HEK293T (cell line): ENCODE data around the gene POLDIP2.

Experiments
- CTBP1 ChIP-seq: fragments of 450-650 bp; IDR thresholded peaks from 2 replicates; pipeline ENCODE4 v1.6.1; 2016; ENCODE audit warnings: borderline replicate concordance
- ELF4 ChIP-seq: fragments of 450-650 bp; IDR thresholded peaks from 2 replicates; pipeline ENCODE4 v1.6.1; 2017; ENCODE audit warnings: antibody characterized with exemption
- FOXA1 ChIP-seq: fragments of 450-650 bp; IDR thresholded peaks from 2 replicates; pipeline ENCODE4 v1.6.1; 2016; ENCODE audit warnings: mild to moderate bottlenecking
- FOXM1 ChIP-seq: fragments of 450-650 bp; IDR thresholded peaks from 2 replicates; pipeline ENCODE4 v1.6.1; 2017; ENCODE audit warnings: mild to moderate bottlenecking, borderline replicate concordance
- LEF1 ChIP-seq: fragments of 450-650 bp; IDR thresholded peaks from 2 replicates; pipeline ENCODE4 v1.6.1; 2017; ENCODE audit warnings: mild to moderate bottlenecking, borderline replicate concordance
- SUZ12 ChIP-seq: fragments of 450-650 bp; IDR thresholded peaks from 2 replicates; pipeline ENCODE4 v1.6.1; 2016; ENCODE audit warnings: mild to moderate bottlenecking

DNA sequence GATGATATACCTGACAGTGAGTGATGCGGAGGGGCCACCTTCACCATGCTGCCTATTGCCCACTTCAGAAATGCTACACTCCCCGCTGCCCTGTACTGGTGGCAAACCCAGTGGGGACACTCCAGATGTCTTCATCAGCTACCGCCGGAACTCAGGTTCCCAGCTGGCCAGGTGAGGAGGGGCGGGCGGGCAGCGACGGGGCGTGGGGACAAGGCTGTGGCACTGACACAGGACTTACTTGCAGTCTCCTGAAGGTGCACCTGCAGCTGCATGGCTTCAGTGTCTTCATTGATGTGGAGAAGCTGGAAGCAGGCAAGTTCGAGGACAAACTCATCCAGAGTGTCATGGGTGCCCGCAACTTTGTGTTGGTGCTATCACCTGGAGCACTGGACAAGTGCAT lies 30.8 kb upstream of the POLDIP2 start:
- TF ChIP-seq FOXA1 = no peak
- TF ChIP-seq LEF1 = no peak
- no peak for TF ChIP-seq ELF4
- TF ChIP-seq CTBP1 = no peak
- TF ChIP-seq SUZ12 = no peak
- no peak for TF ChIP-seq FOXM1
